OCI-LY7 (cell line): ENCODE measurements around the gene RNF220. TPM values are rescaled to one million over a fixed set of nuclear protein-coding genes. Genes with fewer than 3 reads are reported as not detected.

Source experiments
- BruUV-seq: library from RNA; stranded (reverse); fragments of 400-500 nt; replicated peaks from 2 replicates; lab custom pipeline; 2021; lab: Mats Ljungman, UMichigan
- CTCF ChIA-PET: fragments of 300-600 bp; sonication (Branson Sonifier 250); formaldehyde crosslinking; loops from one replicate; lab custom pipeline; 2022; ENCODE audit warnings: antibody characterized with exemption; ENCODE audit not compliant: unreplicated experiment; lab: Charles Lee
- POLR2A ChIA-PET: fragments of 300-600 bp; sonication (Branson Sonifier 250); formaldehyde crosslinking; loops from one replicate; lab custom pipeline; 2022; ENCODE audit warnings: antibody characterized with exemption; lab: Charles Lee
- DNase-seq: peaks from one replicate; pipeline ENCODE4 v3.0.0-alpha.2; 2015; ENCODE audit warnings: low spot score
- H2AFZ ChIP-seq: fragments of 200-600 bp; sonication (generic), shearing (Covaris generic); 2 replicates; pipeline ENCODE4 v1.6.1; 2014; ENCODE audit warnings: mild to moderate bottlenecking, antibody characterized with exemption, low read length, moderate library complexity
- H3K27ac ChIP-seq: fragments of 200-600 bp; sonication (generic); 2 replicates; pipeline ENCODE4 v1.5.1; 2014; ENCODE audit warnings: mixed run types, low read depth, mild to moderate bottlenecking, moderate library complexity, low read length, inconsistent platforms; ENCODE audit not compliant: poor library complexity, severe bottlenecking
- H3K36me3 ChIP-seq: fragments of 200-600 bp; sonication (generic); 2 replicates; pipeline ENCODE4 v1.6.1; 2014; ENCODE audit warnings: mild to moderate bottlenecking, antibody characterized with exemption, low read length, moderate library complexity, mixed read lengths; ENCODE audit not compliant: insufficient read depth
- H3K4me1 ChIP-seq: fragments of 200-600 bp; sonication (generic); 2 replicates; pipeline ENCODE4 v1.5.1; 2014; ENCODE audit warnings: mild to moderate bottlenecking, low read length; ENCODE audit not compliant: insufficient read depth, poor library complexity, severe bottlenecking
- H3K4me2 ChIP-seq: fragments of 200-600 bp; sonication (generic); 2 replicates; pipeline ENCODE4 v1.6.1; 2014; ENCODE audit warnings: mild to moderate bottlenecking, low read length
- H3K4me3 ChIP-seq: fragments of 200-600 bp; sonication (generic); 2 replicates; pipeline ENCODE4 v1.5.1; 2014; ENCODE audit warnings: mild to moderate bottlenecking, low read depth, low read length; ENCODE audit not compliant: poor library complexity, severe bottlenecking
- H3K79me2 ChIP-seq: fragments of 200-600 bp; sonication (generic); 2 replicates; pipeline ENCODE4 v1.6.1; 2016; ENCODE audit warnings: low read depth, mild to moderate bottlenecking, low read length, moderate library complexity, mixed read lengths; ENCODE audit not compliant: insufficient read depth
- H3K9me2 ChIP-seq: fragments of 200-600 bp; sonication (generic); 2 replicates; pipeline ENCODE4 v1.6.1; 2016; ENCODE audit warnings: mild to moderate bottlenecking, low read length, mixed read lengths; ENCODE audit not compliant: insufficient read depth
- H3K9me3 ChIP-seq: fragments of 200-600 bp; sonication (generic); 2 replicates; pipeline ENCODE4 v1.6.1; 2014; ENCODE audit warnings: mild to moderate bottlenecking, mixed run types, low read length, mixed read lengths
- H4K20me1 ChIP-seq: fragments of 200-600 bp; sonication (generic); 2 replicates; pipeline ENCODE4 v1.6.1; 2014; ENCODE audit warnings: mild to moderate bottlenecking, antibody characterized with exemption, low read length, moderate library complexity, mixed read lengths; ENCODE audit not compliant: insufficient read depth
- EZH2phosphoT487 ChIP-seq: fragments of 200-600 bp; sonication (generic); IDR thresholded peaks from 2 replicates; pipeline ENCODE4 v1.6.1; 2018; ENCODE audit warnings: low read depth, borderline replicate concordance, mild to moderate bottlenecking, mixed run types, antibody characterized with exemption, low read length, moderate library complexity, mixed read lengths
- intact Hi-C: fragments of 100-400 bp; cut with micrococcal nuclease; formaldehyde crosslinking; loops from one replicate; pipeline ENCODE4 v1.10.0; 2022; ENCODE audit not compliant: unreplicated experiment
- total RNA-seq, 2 experiments: library from RNA; depleted of rRNA in 1 of 2; stranded (reverse); fragments of >200 nt in 1 of 2; shearing (Covaris generic) in 1 of 2; gene quantifications; 2 replicates each; pipeline ENCODE4 v1.2.3, GENCODE V29; 2014 to 2022
- TF ChIP-seq, protein P1 (sequence below): fragments of 200-600 bp; sonication (generic); conservative IDR thresholded peaks from 2 replicates; pipeline ENCODE4 v1.5.1; 2014; ENCODE audit warnings: mild to moderate bottlenecking, antibody characterized with exemption, low read length, moderate library complexity, mixed read lengths

Gene RNF220
- total RNA-seq, 2 experiments from 2014 or later: 82.3 to 85.5 TPM

DNA sequence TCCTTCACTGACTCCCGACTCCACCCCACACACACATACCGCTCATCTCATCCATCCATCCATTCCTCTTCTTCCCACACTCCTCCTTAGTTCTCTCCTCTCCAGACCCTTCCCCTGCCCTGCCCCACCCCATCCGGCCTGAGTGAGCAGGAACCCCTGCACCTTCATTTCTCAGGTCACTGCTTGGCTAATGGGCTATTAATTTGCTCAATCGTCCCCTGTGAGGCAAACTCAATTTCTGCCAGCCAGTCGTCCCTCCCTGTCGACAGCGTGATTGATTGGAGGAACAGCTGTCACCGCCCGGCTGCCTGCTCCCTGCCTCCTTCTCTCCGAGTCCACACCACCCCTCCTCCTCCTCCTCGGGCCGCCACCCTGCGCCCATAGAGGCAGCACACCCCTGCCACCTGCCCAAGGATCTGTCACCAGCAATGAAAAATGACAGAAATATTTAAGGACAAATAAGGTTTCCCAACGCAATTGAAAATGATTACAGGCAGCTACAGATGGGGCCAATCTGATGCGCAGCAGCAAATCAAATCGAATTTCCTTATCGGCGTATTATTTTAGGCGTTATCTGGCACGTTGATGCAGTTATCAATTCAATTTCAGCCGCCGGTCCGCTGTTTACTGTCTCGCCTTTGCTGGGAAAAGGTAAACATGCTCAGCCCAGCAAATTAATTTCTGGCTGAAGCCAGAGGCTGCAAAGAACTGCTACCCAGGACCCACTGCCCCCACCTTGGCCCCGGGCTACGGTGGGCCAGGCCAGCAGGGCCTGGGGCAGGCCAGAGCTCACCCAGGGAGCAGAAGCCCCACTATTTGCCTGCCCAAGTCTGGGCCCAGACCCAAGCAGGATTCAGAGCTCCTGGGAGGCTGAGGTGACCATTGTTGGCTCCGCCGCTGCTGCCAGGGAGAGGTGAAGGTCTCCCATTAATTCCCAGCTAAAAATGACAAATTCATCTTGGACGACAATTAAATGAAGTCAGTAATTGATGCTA, 197.9 kb downstream of the RNF220 start:
- Histone ChIP-seq H2AFZ (no peak overlapping the region), H3K9me2 (no peaks in the 10 kb centered on the region), H3K4me2 (no peak overlapping the region), H3K36me3 (no peaks in the 10 kb centered on the region), H3K27ac (no peak overlapping the region), H3K79me2 (no peaks in the 10 kb centered on the region), H4K20me1 (no peaks in the 10 kb centered on the region), H3K4me3 (no peak overlapping the region), H3K9me3 (no peaks in the 10 kb centered on the region), H3K4me1 (no peaks in the 10 kb centered on the region)
- ChIA-PET CTCF (no interaction called here), POLR2A (no interaction called here)
- intact Hi-C loops: no loop called here
- DNase-seq: no peak
- BruUV-seq: no TSS peak
- TF ChIP-seq EZH2phosphoT487: no peak
- TF ChIP-seq, protein P1, sequence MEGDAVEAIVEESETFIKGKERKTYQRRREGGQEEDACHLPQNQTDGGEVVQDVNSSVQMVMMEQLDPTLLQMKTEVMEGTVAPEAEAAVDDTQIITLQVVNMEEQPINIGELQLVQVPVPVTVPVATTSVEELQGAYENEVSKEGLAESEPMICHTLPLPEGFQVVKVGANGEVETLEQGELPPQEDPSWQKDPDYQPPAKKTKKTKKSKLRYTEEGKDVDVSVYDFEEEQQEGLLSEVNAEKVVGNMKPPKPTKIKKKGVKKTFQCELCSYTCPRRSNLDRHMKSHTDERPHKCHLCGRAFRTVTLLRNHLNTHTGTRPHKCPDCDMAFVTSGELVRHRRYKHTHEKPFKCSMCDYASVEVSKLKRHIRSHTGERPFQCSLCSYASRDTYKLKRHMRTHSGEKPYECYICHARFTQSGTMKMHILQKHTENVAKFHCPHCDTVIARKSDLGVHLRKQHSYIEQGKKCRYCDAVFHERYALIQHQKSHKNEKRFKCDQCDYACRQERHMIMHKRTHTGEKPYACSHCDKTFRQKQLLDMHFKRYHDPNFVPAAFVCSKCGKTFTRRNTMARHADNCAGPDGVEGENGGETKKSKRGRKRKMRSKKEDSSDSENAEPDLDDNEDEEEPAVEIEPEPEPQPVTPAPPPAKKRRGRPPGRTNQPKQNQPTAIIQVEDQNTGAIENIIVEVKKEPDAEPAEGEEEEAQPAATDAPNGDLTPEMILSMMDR: no peak

- Histone ChIP-seq H2AFZ (no peak overlapping the region), H3K79me2 (no peaks in the 10 kb centered on the region), H3K4me3 (no peak overlapping the region), H3K27ac (no peak overlapping the region), H3K4me2 (no peak overlapping the region), H3K4me1 (no peaks in the 10 kb centered on the region), H4K20me1 (no peaks in the 10 kb centered on the region), H3K9me3 (no peaks in the 10 kb centered on the region), H3K9me2 (no peaks in the 10 kb centered on the region), H3K36me3 (no peaks in the 10 kb centered on the region)
- ChIA-PET POLR2A (no interaction called here), CTCF (no interaction called here)
- DNase-seq: no peak
- intact Hi-C loops: no loop called here
- BruUV-seq: no TSS peak
- no peak for TF ChIP-seq EZH2phosphoT487
- TF ChIP-seq, protein P1: no peak
These were observed 198.7 kb downstream of the RNF220 start for GRCh38 chr1:44603718-44604117.
